Measurements from ENCODE around the gene USP47. TPM values are rescaled to one million over a fixed set of nuclear protein-coding genes. Genes with fewer than 3 reads are reported as not detected.

USP47 gene
- total RNA-seq, 4 donors from 2014 or later: 84.4 to 222 (median 97.6) TPM

- H3K27me3 ChIP-seq: no peaks in the 10 kb centered on the region
- intact Hi-C loops (cut with DNase I; ENCODE audit: low total_unique reads): loop anchor here (5.0 kb wide), 1 partner anchor 75 kb away; no protein-coding TSS in a partner anchor
- in situ Hi-C loops (cut with MboI; ENCODE audit: low sequenced_read_pairs in 4 of 4): no loop called here
- no peak overlapping the region for H3K4me3 ChIP-seq
- H3K9me3 ChIP-seq: no peaks in the 10 kb centered on the region
- DNase-seq: peak; percentile 31 to 67
- ATAC-seq: peak; percentile 45 to 76
- no peaks in the 10 kb centered on the region for H3K36me3 ChIP-seq
- H3K27ac ChIP-seq: no peak overlapping the region
- no peak for TF ChIP-seq POLR2A (IDR thresholded peaks at IDR 0.05)
- peak; percentile 57 to 83 (median 60) for TF ChIP-seq CTCF (IDR thresholded peaks at IDR 0.05 in 4 of 5, conservative IDR thresholded peaks at IDR 0.05 in 1 of 5)
- peaks cover 0 to 3% of the 10 kb centered on the region in 2 donors for H3K4me1 ChIP-seq
Observed at GRCh38 chr11:11966826-11967668, 125.3 kb downstream of the USP47 start.

DNA sequence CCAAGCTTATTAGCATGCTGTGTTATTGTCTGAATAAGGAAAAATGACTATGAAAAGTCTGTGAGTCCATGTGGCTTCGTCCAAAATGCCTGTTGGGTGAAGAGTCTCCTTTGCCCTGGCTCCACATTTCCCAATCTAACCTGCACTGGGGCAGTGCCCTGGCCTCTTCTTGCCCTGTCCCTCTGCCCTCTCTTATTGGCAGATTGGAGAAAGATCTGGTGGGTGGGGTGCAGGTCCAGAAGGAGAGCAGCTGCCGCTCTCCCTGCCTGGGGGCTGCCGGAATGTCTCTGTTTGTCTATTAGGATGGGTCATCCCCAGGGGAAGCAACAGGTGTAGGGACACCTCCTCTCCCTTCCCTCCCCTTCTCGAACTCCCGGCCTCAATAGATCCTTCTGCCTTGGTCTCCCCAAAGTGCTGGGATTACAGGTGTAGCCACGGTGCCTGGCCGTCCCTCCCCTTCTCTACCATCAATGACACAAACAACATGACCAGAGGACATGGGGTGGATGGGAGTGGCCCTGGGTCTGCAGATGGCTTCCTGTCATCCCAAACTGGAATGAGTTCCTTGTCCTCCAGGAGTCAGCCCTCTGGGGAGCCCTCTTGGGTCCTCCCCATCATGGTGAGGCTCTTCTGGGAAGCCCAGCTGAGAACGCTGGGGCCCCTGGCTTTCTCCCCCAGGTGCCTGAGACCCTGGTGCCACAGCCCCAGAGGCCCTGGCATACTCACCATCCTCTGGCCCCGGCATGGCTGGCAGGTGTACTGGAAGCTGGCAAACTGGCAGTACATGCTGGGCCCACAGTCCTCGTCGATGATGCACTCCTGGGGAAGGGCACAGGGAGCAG, 126.1 kb downstream of the USP47 start:
- Histone ChIP-seq H3K27ac (no peak overlapping the region), H3K4me3 (no peak overlapping the region), H3K36me3 (no peaks in the 10 kb centered on the region), H3K27me3 (no peaks in the 10 kb centered on the region), H3K9me3 (no peaks in the 10 kb centered on the region), H3K4me1 (peaks cover 7 to 8% of the 10 kb centered on the region in 2 donors)
- DNase-seq (no peak), ATAC-seq (no peak)
- intact Hi-C loops (cut with DNase I; ENCODE audit: low total_unique reads) (loop anchor here (5.0 kb wide), 1 partner anchor 74 kb away; no protein-coding TSS in a partner anchor), in situ Hi-C loops (cut with MboI; ENCODE audit: low sequenced_read_pairs in 4 of 4) (no loop called here)
- TF ChIP-seq POLR2A (IDR thresholded peaks at IDR 0.05) (no peak), CTCF (IDR thresholded peaks at IDR 0.05 in 4 of 5, conservative IDR thresholded peaks at IDR 0.05 in 1 of 5) (no peak)

DNA sequence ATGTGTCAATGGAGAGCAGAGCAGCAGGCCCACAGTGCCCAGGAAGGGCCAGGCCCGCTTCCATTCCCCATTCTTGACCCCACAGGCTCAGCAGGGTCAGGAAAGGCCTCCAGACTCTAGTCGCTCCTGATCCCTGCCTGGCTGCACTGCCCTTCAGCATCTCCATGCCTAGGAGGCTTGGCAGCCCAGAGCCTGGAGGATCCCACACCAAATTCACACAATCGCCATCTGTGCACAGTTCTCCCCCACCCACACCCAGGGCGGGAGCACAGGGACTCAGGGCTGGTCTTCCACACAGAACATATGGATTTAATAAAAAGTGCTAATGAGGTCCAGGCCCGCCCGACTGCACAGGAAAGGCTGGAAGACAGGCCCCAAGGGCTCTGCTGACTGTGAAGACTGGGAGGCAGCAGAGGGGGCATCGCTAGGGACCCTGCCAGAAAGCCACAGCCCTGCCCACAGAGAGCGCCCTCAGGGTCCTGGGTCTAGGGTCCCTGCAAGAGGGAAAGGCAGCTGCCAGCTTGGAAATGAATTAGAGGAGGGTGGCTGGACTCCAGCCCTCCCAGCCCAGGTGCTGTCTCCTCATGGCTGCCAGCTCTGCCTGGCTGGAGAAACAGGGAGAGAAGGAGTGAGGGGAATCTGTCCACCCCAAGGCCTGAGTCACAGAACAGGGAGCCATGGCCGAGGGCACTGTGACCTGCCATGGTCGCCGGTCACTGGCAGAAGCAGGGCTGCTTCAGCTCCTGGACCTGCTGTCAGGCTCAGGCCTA, 126.9 kb downstream of the USP47 start:
- H3K27me3 ChIP-seq: no peaks in the 10 kb centered on the region
- in situ Hi-C loops (cut with MboI; ENCODE audit: low sequenced_read_pairs in 4 of 4): no loop called here
- no peaks in the 10 kb centered on the region for H3K36me3 ChIP-seq
- peaks cover 13 to 16% of the 10 kb centered on the region in 2 donors for H3K4me1 ChIP-seq
- no peak overlapping the region for H3K4me3 ChIP-seq
- H3K9me3 ChIP-seq: no peaks in the 10 kb centered on the region
- intact Hi-C loops (cut with DNase I; ENCODE audit: low total_unique reads): loop anchor here (5.0 kb wide), 1 partner anchor 74 kb away; no protein-coding TSS in a partner anchor
- ATAC-seq: no peak
- H3K27ac ChIP-seq: no peak overlapping the region
- DNase-seq: no peak
- TF ChIP-seq POLR2A (IDR thresholded peaks at IDR 0.05) (no peak), CTCF (IDR thresholded peaks at IDR 0.05 in 4 of 5, conservative IDR thresholded peaks at IDR 0.05 in 1 of 5) (no peak)

GRCh38 chr11:11969380-11970215, 127.8 kb downstream of the USP47 start:
- TF ChIP-seq CTCF (IDR thresholded peaks at IDR 0.05 in 4 of 5, conservative IDR thresholded peaks at IDR 0.05 in 1 of 5): no peak
- no peak for TF ChIP-seq POLR2A (IDR thresholded peaks at IDR 0.05)
- Histone ChIP-seq H3K27me3 (no peaks in the 10 kb centered on the region), H3K9me3 (no peaks in the 10 kb centered on the region), H3K4me3 (no peak overlapping the region), H3K27ac (no peak overlapping the region), H3K4me1 (peaks cover 20 to 22% of the 10 kb centered on the region in 2 donors), H3K36me3 (no peaks in the 10 kb centered on the region)
- ATAC-seq (no peak), DNase-seq (no peak)
- intact Hi-C loops (cut with DNase I; ENCODE audit: low total_unique reads) (loop anchor here (5.0 kb wide), 2 partner anchors 38 to 73 kb away; partner anchors contain the start of gene DKK3), in situ Hi-C loops (cut with MboI; ENCODE audit: low sequenced_read_pairs in 4 of 4) (no loop called here)

All from gastrocnemius medialis (tissue), 4 donors.